WERI-Rb-1 (cell line): ENCODE measurements around the gene GNAI2.
"Not testable (repeated sequence)": the region's sequence is repeated elsewhere in the genome, so short reads cannot be mapped to it uniquely, and the experiment has no call there.

Experiments
- DNase-seq: peaks from one replicate; pipeline ENCODE4 v3.0.0-alpha.2; 2020
- H3K27ac ChIP-seq: fragments of 250-450 bp; sonication (Bioruptor Pico); 2 replicates; pipeline ENCODE4 v1.5.1; 2020; ENCODE audit warnings: mild to moderate bottlenecking, moderate library complexity
- H3K27me3 ChIP-seq: fragments of 250-450 bp; sonication (Bioruptor Pico); 2 replicates; pipeline ENCODE4 v1.5.1; 2021; ENCODE audit warnings: mild to moderate bottlenecking, low read depth, moderate library complexity; ENCODE audit not compliant: insufficient read depth, severe bottlenecking
- H3K36me3 ChIP-seq: fragments of 250-450 bp; sonication (Bioruptor Pico); 2 replicates; pipeline ENCODE4 v1.5.1; 2020; ENCODE audit warnings: mild to moderate bottlenecking, moderate library complexity
- H3K4me3 ChIP-seq: 2 replicates; pipeline ENCODE4 v1.5.1; 2011; ENCODE audit warnings: low read depth, mild to moderate bottlenecking, control low read depth, low read length
- H3K9me3 ChIP-seq: fragments of 250-450 bp; sonication (Bioruptor Pico); 2 replicates; pipeline ENCODE4 v1.5.1; 2021; ENCODE audit warnings: mild to moderate bottlenecking, moderate library complexity; ENCODE audit not compliant: severe bottlenecking
- CTCF ChIP-seq: IDR thresholded peaks from 2 replicates; pipeline ENCODE4 v1.5.1; 2011; ENCODE audit warnings: low read depth, mild to moderate bottlenecking, control low read depth, inconsistent platforms, low read length

The GNAI2 gene

GRCh38 chr3:50208677-50209344, 27.2 kb upstream of the GNAI2 start:
- no peak overlapping the region for H3K4me3 ChIP-seq
- H3K9me3 ChIP-seq, result no peaks in the 10 kb centered on the region
- H3K27me3 ChIP-seq, result no peaks in the 10 kb centered on the region
- no peaks in the 10 kb centered on the region; the same call in 1 of the 2 replicates for H3K36me3 ChIP-seq
- DNase-seq, result peak; percentile 7
- H3K27ac ChIP-seq, result peak overlapping the region; percentile 87
- TF ChIP-seq CTCF, result no peak

DNA sequence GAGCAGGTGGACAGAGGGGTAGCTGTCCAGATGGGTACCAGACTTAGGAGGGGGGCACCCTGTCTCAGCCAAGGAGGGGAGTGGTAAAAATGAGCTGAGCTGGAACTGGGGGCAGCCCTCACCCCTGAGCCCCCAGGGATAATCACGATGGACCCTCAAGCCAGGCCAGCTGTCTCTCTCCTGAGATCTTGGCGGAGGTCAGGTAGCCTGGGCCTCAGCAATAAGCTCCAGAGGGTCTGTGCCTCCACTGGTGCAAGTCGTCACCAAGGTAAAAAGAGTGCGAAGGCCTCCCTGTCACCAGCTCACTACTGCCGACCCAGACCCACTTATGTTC, 25.9 kb upstream of the GNAI2 start:
- TF ChIP-seq CTCF, result no peak
- no peak for DNase-seq
- Histone ChIP-seq H3K9me3 (no peaks in the 10 kb centered on the region), H3K27me3 (no peaks in the 10 kb centered on the region), H3K27ac (peak overlapping the region; percentile 87), H3K36me3 (peaks cover 9% of the 10 kb centered on the region; the same call in 1 of the 2 replicates), H3K4me3 (no peak overlapping the region)

DNA sequence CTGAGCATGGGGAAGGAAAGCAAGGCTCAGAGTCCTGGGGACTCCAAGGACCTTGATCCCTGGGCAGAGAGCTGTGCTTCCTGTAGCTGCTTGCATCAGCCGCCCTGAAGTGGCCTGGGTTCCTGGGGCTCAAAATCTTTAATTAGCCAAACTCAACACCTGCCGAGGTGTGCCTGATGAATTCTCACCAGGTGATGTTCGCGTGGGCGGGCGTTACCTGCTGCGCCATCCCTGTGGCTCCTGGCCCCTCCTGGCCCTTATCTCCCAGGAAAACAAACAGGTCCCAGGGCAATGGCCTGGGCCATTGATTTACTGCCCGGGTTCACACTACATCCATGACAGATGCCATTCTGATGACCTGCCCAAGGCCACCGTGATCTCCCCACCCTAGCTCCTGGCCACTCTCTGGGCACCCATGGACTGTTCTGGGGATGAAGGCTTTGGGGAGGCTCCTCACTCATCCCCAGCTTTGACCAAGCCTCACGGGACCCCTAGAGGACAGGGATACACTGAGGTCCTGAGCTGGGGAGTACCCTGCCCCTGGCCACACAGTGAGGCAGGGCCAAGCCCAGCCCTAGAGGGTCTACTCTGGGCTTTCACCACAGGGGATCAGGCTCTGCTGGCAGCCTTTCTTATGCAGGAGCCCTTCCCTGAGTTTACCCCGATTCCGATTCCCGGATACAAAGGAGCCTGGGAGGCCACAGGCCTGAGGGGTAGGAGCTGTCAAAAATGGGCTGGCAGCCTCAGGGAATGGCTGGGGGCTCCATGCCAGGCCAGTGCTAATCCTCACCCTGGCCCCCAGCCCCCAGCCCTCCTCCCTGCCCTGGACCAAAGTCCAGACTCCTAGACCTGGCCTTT, 25.3 kb upstream of the GNAI2 start:
- TF ChIP-seq CTCF, result no peak
- H3K27me3 ChIP-seq, result no peaks in the 10 kb centered on the region

DNA sequence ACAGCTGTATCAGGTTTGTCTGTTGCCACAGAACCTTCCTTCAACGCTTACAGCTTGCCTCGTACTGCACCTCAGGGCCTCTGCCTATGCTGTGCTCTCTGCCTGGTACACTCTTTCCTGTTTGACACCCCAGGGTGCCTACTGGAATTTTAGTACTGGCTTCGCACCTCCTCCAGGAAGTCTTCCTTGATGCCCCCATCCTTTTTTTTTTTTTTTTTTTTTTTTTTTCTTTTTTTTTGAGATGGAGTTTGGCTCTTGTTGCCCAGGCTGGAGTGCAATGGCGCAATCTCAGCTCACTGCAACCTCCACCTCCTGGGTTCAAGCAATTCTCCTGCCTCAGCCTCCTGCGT, 24.7 kb upstream of the GNAI2 start:
- H3K9me3 ChIP-seq, H3K27me3 ChIP-seq, H3K4me3 ChIP-seq, DNase-seq: not testable (repeated sequence)
- Histone ChIP-seq H3K27ac (peak overlapping the region; percentile 87), H3K36me3 (peaks cover 17% of the 10 kb centered on the region)

More for the DNA sequence above, 25.3 kb upstream of the GNAI2 start:
- peak; percentile 35 for DNase-seq
- H3K27ac ChIP-seq, result peak overlapping the region; percentile 87
- no peaks in the 10 kb centered on the region for H3K9me3 ChIP-seq
- no peak overlapping the region for H3K4me3 ChIP-seq
- peaks cover 13% of the 10 kb centered on the region; the same call in 1 of the 2 replicates for H3K36me3 ChIP-seq

GRCh38 chr3:50211930-50212329, 24.1 kb upstream of the GNAI2 start:
- DNase-seq, result peak; percentile 89
- H3K27ac ChIP-seq, result peak overlapping the region; percentile 87

More at GRCh38 chr3:50211930-50212329, 24.1 kb upstream of the GNAI2 start:
- Histone ChIP-seq H3K36me3 (peaks cover 22% of the 10 kb centered on the region), H3K4me3 (no peak overlapping the region), H3K9me3 (no peaks in the 10 kb centered on the region), H3K27me3 (no peaks in the 10 kb centered on the region)
- TF ChIP-seq CTCF, result no peak
